ENCODE measurements around the gene FSIP1. TPM values are rescaled to one million over a fixed set of nuclear protein-coding genes. Genes with fewer than 3 reads are reported as not detected.
A peak's percentile ranks its signal among the peaks of the same experiment; 100 is the strongest.

The FSIP1 gene
- total and polyA plus RNA-seq, 7 donors = 1.1 to 12.6 (median 1.4) TPM

GRCh38 chr15:39783244-39783820 lies 691 bp upstream of the FSIP1 start:
- H3K27me3 ChIP-seq = no peaks in the 10 kb centered on the region
- H3K27ac ChIP-seq = peak overlapping the region; percentile 82 to 90 (median 86)
- 1 to 4% methylated on average over 10 of the region's 10 CpGs for WGBS, 2 donors
- no peaks in the 10 kb centered on the region for H3K36me3 ChIP-seq
- peak overlapping the region; percentile 59 to 81 (median 70) for H3K4me3 ChIP-seq
- intact Hi-C loops (cut with DNase I) = loop anchor here (2.0 to 10.0 kb wide), 5 partner anchors 91 to 481 kb away; partner anchors contain the start of genes EIF2AK4 and SRP14
- no peak for DNase-seq
- peaks cover 0 to 32% (median 17%) of the 10 kb centered on the region in 4 donors for H3K4me1 ChIP-seq
- TF ChIP-seq POLR2A (IDR thresholded peaks at IDR 0.05) = no peak
- TF ChIP-seq EP300 (IDR thresholded peaks at IDR 0.05) = no peak
- TF ChIP-seq CTCF (IDR thresholded peaks at IDR 0.05) = no peak
- TF ChIP-seq POLR2AphosphoS5 (IDR thresholded peaks at IDR 0.05) = no peak
- no peaks in the 10 kb centered on the region for H3K9me3 ChIP-seq

- WGBS, 2 donors = 54 to 60% methylated on average over 2 of the region's 2 CpGs
- intact Hi-C loops (cut with DNase I) = loop anchor here (2.0 to 10.0 kb wide), 5 partner anchors 93 to 483 kb away; partner anchors contain the start of genes EIF2AK4 and SRP14
- H3K9me3 ChIP-seq = no peaks in the 10 kb centered on the region
- no peak for TF ChIP-seq EP300 (IDR thresholded peaks at IDR 0.05)
- no peak for TF ChIP-seq CTCF (IDR thresholded peaks at IDR 0.05)
- no peak for TF ChIP-seq POLR2A (IDR thresholded peaks at IDR 0.05)
- no peak for TF ChIP-seq POLR2AphosphoS5 (IDR thresholded peaks at IDR 0.05)
- H3K27ac ChIP-seq = peak overlapping the region; percentile 82 to 90 (median 86)
- no peak for DNase-seq
- H3K4me3 ChIP-seq = peak overlapping the region; percentile 59 to 81 (median 70)
- H3K27me3 ChIP-seq = no peaks in the 10 kb centered on the region
- H3K4me1 ChIP-seq = peaks cover 0 to 30% (median 17%) of the 10 kb centered on the region in 4 donors
- no peaks in the 10 kb centered on the region for H3K36me3 ChIP-seq
Measured at GRCh38 chr15:39781967-39782302, 706 bp downstream of the FSIP1 start.

- 84 to 89% methylated on average over 4 of the region's 4 CpGs for WGBS, 2 donors
- intact Hi-C loops (cut with DNase I) = loop anchor here (5.0 to 10.0 kb wide), 3 partner anchors 93 to 483 kb away; partner anchors contain the start of gene EIF2AK4
- Histone ChIP-seq H3K4me3 (no peak overlapping the region), H3K9me3 (no peaks in the 10 kb centered on the region), H3K4me1 (peaks cover 0 to 24% (median 14%) of the 10 kb centered on the region in 4 donors), H3K36me3 (no peaks in the 10 kb centered on the region), H3K27ac (peak overlapping the region in 2 of 4 donors; percentile 86 to 90), H3K27me3 (no peaks in the 10 kb centered on the region)
- TF ChIP-seq POLR2AphosphoS5 (IDR thresholded peaks at IDR 0.05) = no peak
- no peak for TF ChIP-seq POLR2A (IDR thresholded peaks at IDR 0.05)
- no peak for TF ChIP-seq CTCF (IDR thresholded peaks at IDR 0.05)
- TF ChIP-seq EP300 (IDR thresholded peaks at IDR 0.05) = no peak
- no peak for DNase-seq
Measured at GRCh38 chr15:39781147-39781966, 1.3 kb downstream of the FSIP1 start.

- Histone ChIP-seq H3K4me1 (peaks cover 0 to 4% (median 0%) of the 10 kb centered on the region in 4 donors), H3K36me3 (no peaks in the 10 kb centered on the region), H3K9me3 (no peaks in the 10 kb centered on the region), H3K27me3 (no peaks in the 10 kb centered on the region), H3K27ac (no peak overlapping the region), H3K4me3 (no peak overlapping the region)
- DNase-seq = no peak
- WGBS, 2 donors = 68 to 79% methylated on average over 3 of the region's 3 CpGs
- TF ChIP-seq CTCF (IDR thresholded peaks at IDR 0.05) = no peak
- TF ChIP-seq EP300 (IDR thresholded peaks at IDR 0.05) = no peak
- no peak for TF ChIP-seq POLR2A (IDR thresholded peaks at IDR 0.05)
- no peak for TF ChIP-seq POLR2AphosphoS5 (IDR thresholded peaks at IDR 0.05)
- intact Hi-C loops (cut with DNase I) = no loop called here
Measured at GRCh38 chr15:39778021-39778420, 4.6 kb downstream of the FSIP1 start.

Data from sigmoid colon (tissue), 7 donors.